Stimulated activated naive CD8-positive, alpha-beta T cell treated with anti-CD3 and anti-CD28 coated beads, Interleukin-15, amount 100 ng/mL, for 72 hours (primary cell): Measurements from ENCODE around the gene SYNRG.

Experiments used
- ATAC-seq: fragments of 150-1000 bp; cut with Tn5 transposase; 2 replicates; pipeline ENCODE4 v1.10.0; 2021; ENCODE audit warnings: mild to moderate bottlenecking, moderate library complexity
- DNase-seq, 2 donors: peaks; one replicate each; pipeline ENCODE4 v3.0.0; 2021 to 2022
- H3K27ac Mint-ChIP-seq, 2 donors: one replicate each; pipeline ENCODE4 v1.8.0; 2022; ENCODE audit warnings: mild to moderate bottlenecking in 2 of 2, mixed read lengths in 2 of 2, moderate library complexity in 2 of 2
- H3K27me3 Mint-ChIP-seq: one replicate; pipeline ENCODE4 v1.8.0; 2022; ENCODE audit warnings: mixed read lengths
- H3K4me1 Mint-ChIP-seq: one replicate; pipeline ENCODE4 v1.8.0; 2022; ENCODE audit warnings: mild to moderate bottlenecking, mixed read lengths
- H3K4me3 Mint-ChIP-seq, 2 donors: one replicate each; pipeline ENCODE4 v1.8.0; 2022; ENCODE audit warnings: mild to moderate bottlenecking in 2 of 2, mixed read lengths in 2 of 2, moderate library complexity in 1 of 2
- H3K9me3 Mint-ChIP-seq, 2 donors: one replicate each; pipeline ENCODE4 v1.8.0; 2022; ENCODE audit warnings: mixed read lengths in 2 of 2

SYNRG gene

GRCh38 chr17:37502009-37502936, 106.9 kb downstream of the SYNRG start:
- H3K27ac Mint-ChIP-seq, result peak overlapping the region in 1 of 2 donors; percentile 54
- no peak for DNase-seq
- H3K27me3 Mint-ChIP-seq, result no peaks in the 10 kb centered on the region
- no peaks in the 10 kb centered on the region for H3K9me3 Mint-ChIP-seq
- no peak for ATAC-seq
- peaks cover 11% of the 10 kb centered on the region for H3K4me1 Mint-ChIP-seq
- no peak overlapping the region for H3K4me3 Mint-ChIP-seq

GRCh38 chr17:37500378-37500777, 108.8 kb downstream of the SYNRG start:
- ATAC-seq, result no peak
- DNase-seq, result no peak
- Mint-ChIP-seq H3K4me1 (no peaks in the 10 kb centered on the region), H3K27me3 (no peaks in the 10 kb centered on the region), H3K4me3 (no peak overlapping the region), H3K27ac (no peak overlapping the region), H3K9me3 (no peaks in the 10 kb centered on the region)

DNA sequence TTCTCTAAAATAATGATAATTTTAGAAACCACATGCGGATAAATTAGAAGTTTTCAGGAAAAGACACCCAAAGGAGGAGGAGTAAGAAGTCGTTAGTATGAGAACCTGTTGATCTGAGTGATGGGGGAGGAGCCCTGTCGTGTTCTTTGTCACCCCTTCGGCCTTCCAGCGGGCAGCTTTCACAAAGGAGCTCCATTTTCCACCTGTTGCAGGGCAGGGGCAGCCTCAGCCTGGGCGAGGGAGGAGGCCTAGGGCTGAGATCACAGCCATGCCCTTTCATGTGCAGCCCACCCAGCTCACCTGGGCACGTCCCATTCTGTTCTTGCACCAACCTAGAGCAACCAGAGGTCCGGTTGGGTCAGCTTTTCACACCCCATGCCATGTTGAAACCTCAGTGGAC, 114.2 kb downstream of the SYNRG start:
- Mint-ChIP-seq H3K27me3 (no peaks in the 10 kb centered on the region), H3K9me3 (no peaks in the 10 kb centered on the region), H3K27ac (no peak overlapping the region), H3K4me3 (no peak overlapping the region), H3K4me1 (peaks cover 35% of the 10 kb centered on the region)
- ATAC-seq (no peak), DNase-seq (no peak)

DNA sequence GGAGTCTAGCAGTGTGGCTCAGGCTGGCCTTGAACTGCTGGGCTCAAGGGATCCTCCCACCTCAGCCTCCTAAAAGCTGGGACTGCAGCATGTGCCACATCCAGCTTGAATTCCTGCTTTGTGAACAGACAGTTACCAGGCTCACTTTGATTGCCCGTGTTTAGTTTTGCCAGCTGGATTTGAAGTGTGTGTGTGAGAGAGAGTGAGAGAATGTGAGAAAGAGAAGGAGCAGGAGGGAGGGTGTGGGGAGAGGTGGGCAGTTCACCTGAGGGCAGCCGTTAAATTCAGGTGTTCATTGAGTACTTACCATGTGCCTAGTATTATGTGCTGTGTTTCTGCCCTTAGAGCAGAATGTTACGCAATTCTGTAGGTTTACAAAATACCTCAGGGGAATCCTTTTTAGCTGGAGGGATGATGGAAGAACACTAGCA, 114.8 kb downstream of the SYNRG start:
- no peak for DNase-seq
- Mint-ChIP-seq H3K9me3 (no peaks in the 10 kb centered on the region), H3K27me3 (no peaks in the 10 kb centered on the region), H3K4me1 (peaks cover 38% of the 10 kb centered on the region), H3K27ac (no peak overlapping the region), H3K4me3 (no peak overlapping the region)
- ATAC-seq, result no peak

- DNase-seq (no peak), ATAC-seq (no peak)
- Mint-ChIP-seq H3K4me1 (peaks cover 41% of the 10 kb centered on the region), H3K27me3 (no peaks in the 10 kb centered on the region), H3K27ac (peak overlapping the region in 1 of 2 donors; percentile 43), H3K9me3 (no peaks in the 10 kb centered on the region), H3K4me3 (no peak overlapping the region)
Observed at GRCh38 chr17:37493249-37494027, 115.8 kb downstream of the SYNRG start.

- no peak overlapping the region for H3K27ac Mint-ChIP-seq
- H3K4me1 Mint-ChIP-seq, result peaks cover 41% of the 10 kb centered on the region
- no peaks in the 10 kb centered on the region for H3K9me3 Mint-ChIP-seq
- ATAC-seq (no peak), DNase-seq (no peak)
- no peaks in the 10 kb centered on the region for H3K27me3 Mint-ChIP-seq
- no peak overlapping the region for H3K4me3 Mint-ChIP-seq
Observed at GRCh38 chr17:37492167-37492566, 117.1 kb downstream of the SYNRG start.

DNA sequence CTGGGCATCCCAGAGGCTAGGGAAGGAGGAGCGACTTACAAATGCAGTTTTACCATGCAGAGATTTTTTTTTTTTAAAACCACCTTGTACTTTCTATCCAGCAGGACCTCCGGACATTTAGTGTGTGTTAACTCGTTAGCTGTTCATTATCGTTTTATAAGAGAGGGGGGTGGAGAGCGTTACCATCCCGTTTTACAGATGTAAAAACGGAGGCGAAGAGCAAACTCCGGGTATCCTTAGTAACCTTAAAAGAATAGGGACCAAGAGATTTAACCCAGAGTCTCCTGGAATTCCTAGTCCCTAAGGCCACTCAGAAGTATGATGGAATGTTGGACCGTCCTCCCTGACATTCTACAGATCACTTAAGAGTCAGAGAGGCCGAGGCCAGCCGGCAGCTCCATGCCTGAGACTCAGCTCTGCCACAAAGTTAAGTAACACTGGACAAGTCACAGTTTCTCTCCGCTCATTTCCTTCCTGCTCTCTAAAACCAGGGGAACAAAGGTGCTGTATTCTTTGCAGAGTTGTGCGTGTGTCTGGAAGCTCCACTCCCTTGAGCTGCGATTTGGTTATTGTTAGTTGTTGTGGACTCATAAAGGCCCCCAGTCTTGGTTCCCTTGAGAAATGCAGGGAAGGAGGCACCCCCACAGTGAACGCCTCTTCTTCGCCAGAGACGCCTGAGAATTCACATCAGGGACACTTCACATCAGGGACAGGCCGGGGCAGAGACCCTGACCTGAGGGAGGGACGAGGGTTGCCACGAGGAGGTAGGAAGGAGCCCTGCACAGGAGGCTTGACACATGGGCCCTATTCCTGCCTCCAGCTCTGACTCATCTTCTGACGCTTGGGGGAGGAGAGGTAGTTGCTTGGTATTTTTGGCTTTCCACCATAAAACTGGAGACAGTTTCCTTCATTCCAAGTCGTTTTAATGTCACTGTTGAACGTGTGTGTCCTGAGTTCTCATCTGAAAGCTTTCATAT, 118.3 kb downstream of the SYNRG start:
- H3K4me1 Mint-ChIP-seq, result peaks cover 41% of the 10 kb centered on the region
- H3K9me3 Mint-ChIP-seq, result no peaks in the 10 kb centered on the region
- peak overlapping the region; percentile 91 to 93 for H3K4me3 Mint-ChIP-seq
- no peaks in the 10 kb centered on the region for H3K27me3 Mint-ChIP-seq
- ATAC-seq (no peak), DNase-seq (peak in 1 of 2 donors; percentile 14)
- peak overlapping the region; percentile 61 to 79 for H3K27ac Mint-ChIP-seq

- peak; percentile 85 to 87 for DNase-seq
- Mint-ChIP-seq H3K9me3 (no peaks in the 10 kb centered on the region), H3K4me3 (peak overlapping the region; percentile 91 to 93), H3K27me3 (no peaks in the 10 kb centered on the region), H3K27ac (peak overlapping the region; percentile 61 to 79), H3K4me1 (peaks cover 41% of the 10 kb centered on the region)
- peak; percentile 82 for ATAC-seq
Observed at GRCh38 chr17:37490022-37490587, 119.1 kb downstream of the SYNRG start.

DNA sequence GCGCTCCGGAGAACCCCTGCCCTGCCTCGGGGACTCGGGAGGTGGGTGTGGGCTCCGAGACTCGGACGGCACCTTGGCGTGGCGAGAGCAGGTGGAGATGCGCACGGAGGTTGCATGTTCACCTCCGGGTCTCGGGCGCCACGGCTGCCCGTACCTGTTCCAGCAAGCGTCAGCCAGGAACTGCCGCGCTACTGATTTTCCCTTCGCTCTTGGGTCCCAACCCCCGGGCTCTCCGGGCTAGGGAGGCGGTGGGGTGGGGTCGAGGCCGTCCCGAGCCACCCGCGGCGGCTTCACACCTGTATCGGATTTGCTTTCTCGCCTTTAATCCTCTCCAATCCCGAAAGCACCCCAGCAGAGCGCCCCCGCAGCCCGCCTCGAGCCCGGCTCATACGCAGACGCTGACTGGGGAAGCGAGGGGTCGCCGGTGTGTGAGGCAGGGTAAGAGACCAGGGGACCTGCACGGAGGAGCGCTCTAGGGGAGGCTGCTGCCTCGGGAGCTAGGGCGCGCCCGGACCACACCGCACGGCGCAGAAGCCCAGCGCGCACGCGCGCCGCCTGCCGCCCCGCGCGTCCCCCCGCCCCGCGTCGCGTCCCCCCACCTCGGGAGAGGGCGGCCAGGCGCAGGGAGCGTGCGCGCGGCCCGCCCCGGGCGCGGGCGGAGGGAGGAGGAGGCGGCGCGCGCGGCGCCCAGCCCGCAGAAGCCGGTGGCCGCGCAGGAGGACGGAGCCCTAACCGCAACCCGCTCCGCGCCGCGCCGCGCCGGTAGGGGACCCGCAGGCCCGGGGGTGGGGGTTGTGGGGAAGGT, 119.8 kb downstream of the SYNRG start, which contains the start of gene DUSP14:
TSS of gene DUSP14 (plus strand) at position 695 of the 805 bp plus-strand sequence. CDS start 22,382 bp downstream, outside the sequence.
- DNase-seq (peak; percentile 79 to 84), ATAC-seq (peak; percentile 87)
- H3K4me3 Mint-ChIP-seq, result peak within 1 kb of the TSS; percentile 97 to 98
- no peaks in the 10 kb centered on the region for H3K27me3 Mint-ChIP-seq
- H3K9me3 Mint-ChIP-seq, result no peaks in the 10 kb centered on the region
- peaks cover 41% of the 10 kb centered on the region for H3K4me1 Mint-ChIP-seq
- H3K27ac Mint-ChIP-seq, result peak within 1 kb of the TSS; percentile 79 to 92

GRCh38 chr17:37488607-37489196, 120.5 kb downstream of the SYNRG start:
- peak overlapping the region; percentile 97 to 98 for H3K4me3 Mint-ChIP-seq
- peaks cover 36% of the 10 kb centered on the region for H3K4me1 Mint-ChIP-seq
- H3K9me3 Mint-ChIP-seq, result no peaks in the 10 kb centered on the region
- no peaks in the 10 kb centered on the region for H3K27me3 Mint-ChIP-seq
- DNase-seq (peak; percentile 40 to 58), ATAC-seq (peak; percentile 41)
- peak overlapping the region; percentile 61 to 92 for H3K27ac Mint-ChIP-seq

- DNase-seq (no peak), ATAC-seq (no peak)
- peaks cover 36% of the 10 kb centered on the region for H3K4me1 Mint-ChIP-seq
- H3K27ac Mint-ChIP-seq, result no peak overlapping the region
- H3K9me3 Mint-ChIP-seq, result no peaks in the 10 kb centered on the region
- peak overlapping the region; percentile 97 to 98 for H3K4me3 Mint-ChIP-seq
- no peaks in the 10 kb centered on the region for H3K27me3 Mint-ChIP-seq
Observed at GRCh38 chr17:37488009-37488604, 121.1 kb downstream of the SYNRG start.

GRCh38 chr17:37485938-37486570, 123.2 kb downstream of the SYNRG start:
- H3K4me3 Mint-ChIP-seq, result no peak overlapping the region
- H3K27ac Mint-ChIP-seq, result no peak overlapping the region
- no peaks in the 10 kb centered on the region for H3K9me3 Mint-ChIP-seq
- ATAC-seq (no peak), DNase-seq (no peak)
- no peaks in the 10 kb centered on the region for H3K27me3 Mint-ChIP-seq
- peaks cover 26% of the 10 kb centered on the region for H3K4me1 Mint-ChIP-seq
